Aorta (tissue), 5 donors: Measurements from ENCODE around the gene OR2T27. TPM values are rescaled to one million over a fixed set of nuclear protein-coding genes. Genes with fewer than 3 reads are reported as not detected.
"Not testable (repeated sequence)": the region's sequence is repeated elsewhere in the genome, so short reads cannot be mapped to it uniquely, and the experiment has no call there.

Experiments
- ATAC-seq: fragments of 200-7000 bp; cut with Tn5 transposase; one replicate; pipeline ENCODE4 v1.9.1; 2022; ENCODE audit warnings: moderate library complexity; ENCODE audit not compliant: low FRiP score
- DNase-seq, 2 donors: peaks; one replicate each; pipeline ENCODE4 v3.0.0-alpha.2; 2020
- H3K27ac ChIP-seq, 2 donors: one replicate each; pipeline ENCODE4 v1.5.1; 2013; ENCODE audit warnings: low read length in 2 of 2, mild to moderate bottlenecking in 2 of 2, moderate library complexity in 2 of 2, control low read depth in 1 of 2, inconsistent platforms in 1 of 2, low read depth in 1 of 2
- H3K27me3 ChIP-seq, 2 donors: one replicate each; pipeline ENCODE4 v1.6.1; 2013; ENCODE audit warnings: control low read depth in 1 of 2, low read length in 1 of 2, mild to moderate bottlenecking in 1 of 2, moderate library complexity in 1 of 2; ENCODE audit not compliant: insufficient read depth in 2 of 2, control insufficient read depth in 1 of 2
- H3K36me3 ChIP-seq, 2 donors: one replicate each; pipeline ENCODE4 v1.6.1; 2013; ENCODE audit warnings: control low read depth in 1 of 2, low read length in 1 of 2, mild to moderate bottlenecking in 1 of 2; ENCODE audit not compliant: insufficient read depth in 2 of 2, control insufficient read depth in 1 of 2
- H3K4me1 ChIP-seq, 2 donors: one replicate each; pipeline ENCODE4 v1.6.1; 2013; ENCODE audit warnings: low read length in 2 of 2, control low read depth in 1 of 2, mild to moderate bottlenecking in 1 of 2, moderate library complexity in 1 of 2; ENCODE audit not compliant: insufficient read depth in 2 of 2, control insufficient read depth in 1 of 2
- H3K4me3 ChIP-seq, 2 donors: one replicate each; pipeline ENCODE4 v1.5.1; 2013; ENCODE audit warnings: low read length in 2 of 2, control low read depth in 1 of 2, mild to moderate bottlenecking in 1 of 2
- H3K9me3 ChIP-seq: one replicate; pipeline ENCODE4 v1.6.1; 2013; ENCODE audit warnings: mild to moderate bottlenecking, low read length; ENCODE audit not compliant: control insufficient read depth
- WGBS, 2 donors: extraction: QIAGEN DNeasy Blood & Tissue Kit; methylation state at CpG; one replicate each; pipeline ENCODE4 v1.1.7; 2013; 5-methylcytosine and 5-hydroxymethylcytosine counted together
- intact Hi-C, 2 donors: fragments of 100-400 bp; cut with DNase I; formaldehyde crosslinking; loops; one replicate each; pipeline versions ENCODE4 v1.14.2 to v1.15.0; 2022
- long read RNA-seq, 2 donors: library from polyadenylated mRNA; unstranded; transcript quantifications; one replicate each; pipeline ENCODE4 v2.0.0, GENCODE V29; 2020 to 2021
- polyA plus RNA-seq, 2 donors: library from polyadenylated mRNA; stranded (reverse); fragments of 200-250 nt; gene quantifications; one replicate each; pipeline ENCODE4 v1.2.3, GENCODE V29; 2013
- total RNA-seq, 2 donors: library from RNA; stranded (reverse); fragmentation: NEBNext Ultra II Directional; extraction: Animal tissue kit (Norgen Biotek cat#: 25700); gene quantifications; one replicate each; pipeline ENCODE4 v1.2.1, GENCODE V29; 2021
- donor health status: healthy with polysubstance abuse.
- donor health status: Bipolar disorder and iron deficiency.
- donor health status: DM: no; HTN: no; CAD: no.
- donor health status: DM: no; HTN: no; CAD: no.
- donor health status: DM: yes; HTN: yes; CAD: no.

Gene OR2T27, protein sequence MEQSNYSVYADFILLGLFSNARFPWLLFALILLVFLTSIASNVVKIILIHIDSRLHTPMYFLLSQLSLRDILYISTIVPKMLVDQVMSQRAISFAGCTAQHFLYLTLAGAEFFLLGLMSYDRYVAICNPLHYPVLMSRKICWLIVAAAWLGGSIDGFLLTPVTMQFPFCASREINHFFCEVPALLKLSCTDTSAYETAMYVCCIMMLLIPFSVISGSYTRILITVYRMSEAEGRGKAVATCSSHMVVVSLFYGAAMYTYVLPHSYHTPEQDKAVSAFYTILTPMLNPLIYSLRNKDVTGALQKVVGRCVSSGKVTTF
- total RNA-seq = not detected
- polyA plus RNA-seq = not detected
- long read RNA-seq, donor 1 = 0 reads
- long read RNA-seq, donor 2 = 0 reads

DNA sequence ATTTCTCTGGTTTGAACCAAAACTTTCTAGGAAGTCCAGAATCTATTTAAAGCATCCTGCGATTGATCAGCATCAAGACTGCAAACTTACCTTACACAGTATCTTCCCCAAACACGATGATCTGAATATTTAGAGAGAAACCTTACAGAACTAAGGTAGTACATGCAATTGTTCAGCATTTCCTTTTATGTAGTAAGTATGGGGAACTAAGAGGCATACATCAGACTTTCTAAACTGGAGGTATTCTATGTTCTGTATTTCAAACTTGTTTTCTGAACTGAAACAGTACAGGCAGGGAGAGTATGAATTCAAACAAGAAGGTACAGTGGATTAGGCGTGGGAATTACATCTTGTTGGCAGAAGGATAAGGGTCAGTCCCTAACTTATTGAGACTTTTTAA is at the start of gene OR2T27:
TSS of gene OR2T27 (minus strand) at position 175 of the 400 bp plus-strand sequence. CDS start 4,644 bp downstream, outside the sequence.
- not testable (repeated sequence) for ATAC-seq, H3K4me3 ChIP-seq, H3K4me1 ChIP-seq, H3K27ac ChIP-seq, H3K36me3 ChIP-seq, H3K9me3 ChIP-seq, DNase-seq, H3K27me3 ChIP-seq
- WGBS, 2 donors = no CpG with 5 or more reads among the region's 3 CpGs
- intact Hi-C loops = loop anchor here in 1 of 2 donors (10.0 kb wide), 1 partner anchor 211 kb away; the partner anchor contains the start of gene OR2T2

DNA sequence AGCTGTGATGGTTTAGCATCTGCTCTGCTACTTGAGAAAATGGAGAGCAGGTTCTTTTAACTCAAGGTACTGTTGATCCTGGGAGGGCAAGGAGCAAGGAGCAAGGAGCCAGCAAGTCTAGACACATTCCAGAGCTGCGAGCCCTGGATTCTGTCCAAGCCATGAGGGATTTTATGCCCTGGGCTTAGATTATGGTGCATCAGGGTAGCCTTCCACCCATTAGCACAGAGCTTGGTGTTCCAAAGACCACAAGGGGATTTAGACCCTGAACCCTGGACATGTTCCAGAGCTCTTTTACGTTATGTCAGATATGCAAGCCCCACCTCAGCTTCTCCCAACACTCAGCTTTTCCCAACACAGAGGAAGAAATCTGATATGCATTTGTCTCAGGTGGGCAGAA is 49.3 kb upstream of the OR2T27 start:
- 38 to 50% methylated on average over 2 of the region's 2 CpGs for WGBS, 2 donors
- no peak for ATAC-seq
- H3K27ac ChIP-seq = no peak overlapping the region
- no peaks in the 10 kb centered on the region for H3K9me3 ChIP-seq
- no peak for DNase-seq
- intact Hi-C loops = no loop called here
- no peak overlapping the region for H3K4me3 ChIP-seq
- H3K27me3 ChIP-seq = peaks cover 0 to 1% of the 10 kb centered on the region in 2 donors
- no peaks in the 10 kb centered on the region for H3K4me1 ChIP-seq
- H3K36me3 ChIP-seq = no peaks in the 10 kb centered on the region

DNA sequence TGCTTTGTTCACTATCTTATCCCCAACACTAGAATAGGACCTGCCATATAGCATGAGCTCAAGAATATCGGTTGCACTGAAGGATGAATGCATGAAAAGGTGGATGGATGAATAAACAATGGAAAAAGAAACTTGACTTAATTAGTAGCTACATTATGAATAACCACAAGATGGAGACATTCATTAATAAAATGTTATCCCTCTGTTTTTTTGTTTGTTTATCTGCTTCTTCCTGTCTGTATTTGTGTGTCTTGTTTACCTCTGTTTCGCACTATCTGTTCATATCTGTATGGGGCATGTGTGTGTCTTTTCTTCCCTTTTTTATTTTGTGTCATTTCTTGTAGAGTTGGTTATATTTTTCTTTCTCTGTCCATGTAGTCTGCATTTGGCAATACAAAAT is 48.3 kb upstream of the OR2T27 start:
- WGBS, 2 donors = 73 to 74% methylated on average over 2 of the region's 2 CpGs
- Histone ChIP-seq H3K36me3 (no peaks in the 10 kb centered on the region), H3K27me3 (peaks cover 0 to 1% of the 10 kb centered on the region in 2 donors), H3K9me3 (no peaks in the 10 kb centered on the region), H3K27ac (no peak overlapping the region), H3K4me1 (no peaks in the 10 kb centered on the region), H3K4me3 (no peak overlapping the region)
- intact Hi-C loops = no loop called here
- DNase-seq = no peak
- no peak for ATAC-seq

DNA sequence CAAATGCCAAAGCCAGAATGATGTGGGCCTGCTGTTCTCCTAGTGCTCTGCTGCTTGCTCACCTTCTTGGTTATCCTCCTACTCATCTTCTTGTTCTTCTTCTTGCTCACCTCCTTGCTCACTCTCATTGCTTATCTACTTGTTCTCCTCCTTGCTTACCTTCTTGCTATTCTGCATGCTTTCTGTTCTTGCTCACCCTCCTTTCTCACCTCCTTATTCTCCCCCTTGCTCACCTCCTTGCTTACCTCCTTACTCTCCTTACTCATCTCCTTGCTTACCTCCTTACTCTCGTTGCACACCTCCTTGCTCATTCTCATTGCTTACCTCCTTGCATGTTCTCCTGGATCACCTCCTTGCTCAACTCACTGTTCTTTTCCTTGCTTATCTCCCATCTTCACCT is 47.4 kb upstream of the OR2T27 start, which contains the start of gene OR14I1:
TSS of gene OR14I1 (minus strand) at position 53 of the 400 bp plus-strand sequence.
- no peak for ATAC-seq
- 57 to 74% methylated on average over 1 of the region's 1 CpG for WGBS, 2 donors
- no peaks in the 10 kb centered on the region for H3K9me3 ChIP-seq
- H3K27ac ChIP-seq = no peak within 1 kb of the TSS
- no peaks in the 10 kb centered on the region for H3K36me3 ChIP-seq
- no peak within 1 kb of the TSS for H3K4me3 ChIP-seq
- intact Hi-C loops = no loop called here
- H3K4me1 ChIP-seq = no peaks in the 10 kb centered on the region
- peaks cover 0 to 1% of the 10 kb centered on the region in 2 donors for H3K27me3 ChIP-seq
- no peak for DNase-seq

DNA sequence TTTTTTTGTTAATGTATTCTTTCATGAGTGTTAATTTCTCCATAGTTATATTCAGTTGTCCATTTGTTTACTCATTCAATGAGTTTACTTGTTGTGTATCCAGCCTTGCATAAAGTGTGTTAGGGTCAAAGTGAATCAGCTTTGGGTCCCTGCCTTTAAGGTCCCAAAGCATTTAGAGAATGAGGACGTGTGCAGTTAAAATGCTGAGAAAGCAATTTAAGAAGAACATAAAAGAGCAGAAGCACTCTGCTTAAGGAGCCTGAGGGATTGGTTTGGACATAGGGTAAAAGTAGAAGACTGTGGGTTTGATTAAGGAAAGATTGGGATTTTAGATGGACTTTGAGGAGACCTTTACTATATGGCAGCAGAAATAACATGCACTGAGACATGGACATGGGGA is 43.8 kb upstream of the OR2T27 start:
- Histone ChIP-seq H3K27ac (no peak overlapping the region), H3K4me1 (no peaks in the 10 kb centered on the region), H3K9me3 (no peaks in the 10 kb centered on the region), H3K36me3 (no peaks in the 10 kb centered on the region), H3K27me3 (no peaks in the 10 kb centered on the region), H3K4me3 (no peak overlapping the region)
- no peak for DNase-seq
- intact Hi-C loops = no loop called here
- 49 to 55% methylated on average over 1 of the region's 1 CpG for WGBS, 2 donors
- ATAC-seq = no peak

DNA sequence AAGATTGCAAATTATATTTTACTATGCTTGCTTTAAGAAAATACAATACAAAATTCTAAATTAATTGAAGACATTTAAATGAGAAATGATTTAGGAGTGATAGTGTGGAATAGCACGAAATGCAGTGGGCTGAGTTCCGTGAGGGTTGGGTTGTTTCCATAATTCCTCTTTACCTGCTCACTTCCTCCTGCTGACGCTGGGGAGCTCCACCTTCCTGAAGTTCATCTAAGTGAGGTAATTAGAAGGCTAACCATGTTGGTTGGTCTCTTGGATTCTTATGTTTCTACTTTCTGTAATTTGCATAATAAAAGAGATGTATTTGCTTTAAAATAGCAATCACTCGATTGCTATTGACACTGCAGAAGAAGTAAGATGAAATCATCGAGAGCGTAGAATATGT is 42.6 kb upstream of the OR2T27 start:
- no peaks in the 10 kb centered on the region for H3K27me3 ChIP-seq
- no peak overlapping the region for H3K4me3 ChIP-seq
- intact Hi-C loops = no loop called here
- ATAC-seq (no peak), DNase-seq (no peak)
- H3K36me3 ChIP-seq = no peaks in the 10 kb centered on the region
- H3K9me3 ChIP-seq = no peaks in the 10 kb centered on the region
- H3K27ac ChIP-seq = no peak overlapping the region
- 80 to 87% methylated on average over 6 of the region's 6 CpGs for WGBS, 2 donors
- no peaks in the 10 kb centered on the region for H3K4me1 ChIP-seq

DNA sequence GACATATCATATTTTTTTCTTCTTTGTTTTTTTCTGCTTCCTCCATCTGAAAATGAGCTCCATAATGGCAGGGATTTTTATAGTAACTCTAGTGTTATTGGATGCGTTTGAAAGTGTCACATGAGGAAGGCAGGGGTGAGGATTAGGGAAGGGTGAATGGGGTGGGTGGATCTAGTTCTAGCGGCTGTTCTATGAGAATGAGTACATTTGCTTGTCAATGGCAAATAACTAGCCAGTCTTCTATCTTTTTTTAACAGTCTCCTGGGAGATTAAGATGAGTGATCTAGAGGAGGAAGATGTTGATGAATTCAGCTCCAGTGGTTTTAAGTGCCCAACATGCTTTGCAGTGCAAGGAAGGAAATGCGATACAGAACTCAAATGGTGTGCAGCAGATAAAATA is 41.4 kb upstream of the OR2T27 start:
- no peaks in the 10 kb centered on the region for H3K4me1 ChIP-seq
- H3K4me3 ChIP-seq = no peak overlapping the region
- no peak overlapping the region for H3K27ac ChIP-seq
- no peak for ATAC-seq
- DNase-seq = no peak
- intact Hi-C loops = no loop called here
- H3K36me3 ChIP-seq = no peaks in the 10 kb centered on the region
- 82 to 83% methylated on average over 3 of the region's 3 CpGs for WGBS, 2 donors
- H3K9me3 ChIP-seq = peaks cover 2% of the 10 kb centered on the region
- H3K27me3 ChIP-seq = no peaks in the 10 kb centered on the region

DNA sequence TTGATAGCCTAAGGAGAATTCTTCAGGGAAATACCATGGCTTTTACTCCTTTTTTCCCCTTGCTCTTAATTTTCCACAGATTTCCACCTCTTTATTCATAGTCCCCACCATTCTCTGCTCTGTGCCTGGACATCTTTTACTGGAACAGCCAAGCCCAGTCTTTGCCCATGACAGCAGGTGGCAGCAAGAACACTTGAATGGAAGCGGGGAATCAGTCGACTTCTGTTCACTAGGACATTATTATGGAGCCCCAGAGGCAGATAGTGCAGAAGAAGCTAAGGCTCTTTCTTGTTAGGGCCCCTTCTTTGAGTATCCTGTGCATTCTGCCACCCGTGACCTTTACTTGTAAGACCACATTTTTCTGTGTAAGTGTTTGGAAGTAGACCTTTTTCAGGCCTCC is 40.9 kb upstream of the OR2T27 start:
- Histone ChIP-seq H3K27me3 (no peaks in the 10 kb centered on the region), H3K27ac (no peak overlapping the region), H3K9me3 (peaks cover 2% of the 10 kb centered on the region), H3K4me1 (no peaks in the 10 kb centered on the region), H3K4me3 (no peak overlapping the region), H3K36me3 (no peaks in the 10 kb centered on the region)
- ATAC-seq = no peak
- DNase-seq = no peak
- WGBS, 2 donors = 68 to 73% methylated on average over 3 of the region's 3 CpGs
- intact Hi-C loops = no loop called here

DNA sequence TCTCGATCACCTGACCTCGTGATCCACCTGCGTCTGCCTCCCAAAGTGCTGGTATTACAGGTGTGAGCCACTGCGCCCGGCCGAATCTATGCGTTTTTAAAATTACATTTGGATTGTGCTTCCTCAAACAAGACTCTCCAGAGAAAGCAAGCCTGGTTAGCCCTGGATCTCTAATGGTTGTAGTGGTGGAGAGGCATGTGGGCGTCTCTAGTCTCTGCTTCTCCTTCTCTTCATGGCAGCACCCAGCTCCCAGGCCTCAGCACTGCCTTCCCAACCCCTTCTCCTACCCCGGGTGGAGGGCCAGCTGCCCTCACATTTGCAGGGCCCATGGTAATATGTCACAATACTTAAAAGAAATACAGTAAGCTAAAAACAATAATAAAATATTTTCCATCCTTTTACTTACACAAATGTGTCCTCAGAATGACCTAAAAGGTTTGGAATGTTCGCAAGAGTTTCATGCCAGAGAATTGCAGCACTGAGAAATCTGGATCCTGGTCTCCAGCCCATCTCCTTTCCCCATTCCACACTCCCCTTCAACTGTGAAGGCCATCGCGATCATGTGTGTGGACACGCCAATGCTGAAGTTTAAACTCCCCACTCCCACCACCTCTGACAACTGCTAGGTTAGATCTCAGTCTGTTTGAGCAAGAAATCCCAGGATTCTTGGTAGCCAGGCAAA is 40.3 kb upstream of the OR2T27 start:
- Histone ChIP-seq H3K9me3 (peaks cover 2% of the 10 kb centered on the region), H3K27ac (no peak overlapping the region), H3K36me3 (no peaks in the 10 kb centered on the region), H3K4me1 (no peaks in the 10 kb centered on the region), H3K4me3 (no peak overlapping the region), H3K27me3 (no peaks in the 10 kb centered on the region)
- ATAC-seq (no peak), DNase-seq (no peak)
- 79 to 86% methylated on average over 13 of the region's 13 CpGs for WGBS, 2 donors
- intact Hi-C loops = no loop called here
